Tibial artery (tissue), 4 donors: ENCODE measurements around the gene GPHA2.

Experiments
- DNase-seq, 2 donors: peaks; one replicate each; pipeline ENCODE4 v3.0.0-alpha.2; 2019
- H3K27ac ChIP-seq, 2 donors: fragments of 200-600 bp; sonication (generic) in 1 of 2; 1 replicate in 1 of 2; 2 replicates in 1 of 2; pipeline ENCODE4 v1.5.1; 2018 to 2019; ENCODE audit warnings: mild to moderate bottlenecking in 1 of 2
- H3K27me3 ChIP-seq, 2 donors: fragments of 200-600 bp; sonication (generic) in 1 of 2; one replicate each; pipeline versions ENCODE4 v1.5.1 to v1.6.0; 2016 to 2019
- H3K36me3 ChIP-seq, 3 donors: fragments of 200-600 bp; sonication (generic) in 2 of 3; one replicate each; pipeline ENCODE4 v1.5.1; 2016 to 2019; ENCODE audit warnings: mild to moderate bottlenecking in 2 of 3
- H3K4me1 ChIP-seq, 4 donors: fragments of 200-600 bp; sonication (generic) in 2 of 4; 1 replicate in 3 of 4; 2 replicates in 1 of 4; pipeline ENCODE4 v1.5.1; 2016 to 2019
- H3K4me3 ChIP-seq, 2 donors: fragments of 200-600 bp; sonication (generic) in 1 of 2; 1 replicate in 1 of 2; 2 replicates in 1 of 2; pipeline ENCODE4 v1.5.1; 2018 to 2019; ENCODE audit warnings: mild to moderate bottlenecking in 2 of 2
- H3K9me3 ChIP-seq, 3 donors: fragments of 200-600 bp; sonication (generic) in 1 of 3; one replicate each; pipeline ENCODE4 v1.5.1; 2016 to 2019
- intact Hi-C: fragments of 100-400 bp; cut with DNase I; formaldehyde crosslinking; loops from one replicate; pipeline ENCODE4 v1.15.0; 2023; ENCODE audit warnings: low total_unique reads
- TF ChIP-seq, protein P1 (sequence below), 2 experiments: fragments of 200-600 bp in 1 of 2; fragments of 450-650 bp in 1 of 2; IDR thresholded peaks; one replicate each; pipeline ENCODE4 v1.5.1; 2017 to 2019; ENCODE audit warnings: antibody characterized with exemption in 2 of 2, mild to moderate bottlenecking in 1 of 2, moderate library complexity in 1 of 2

The GPHA2 gene

DNA sequence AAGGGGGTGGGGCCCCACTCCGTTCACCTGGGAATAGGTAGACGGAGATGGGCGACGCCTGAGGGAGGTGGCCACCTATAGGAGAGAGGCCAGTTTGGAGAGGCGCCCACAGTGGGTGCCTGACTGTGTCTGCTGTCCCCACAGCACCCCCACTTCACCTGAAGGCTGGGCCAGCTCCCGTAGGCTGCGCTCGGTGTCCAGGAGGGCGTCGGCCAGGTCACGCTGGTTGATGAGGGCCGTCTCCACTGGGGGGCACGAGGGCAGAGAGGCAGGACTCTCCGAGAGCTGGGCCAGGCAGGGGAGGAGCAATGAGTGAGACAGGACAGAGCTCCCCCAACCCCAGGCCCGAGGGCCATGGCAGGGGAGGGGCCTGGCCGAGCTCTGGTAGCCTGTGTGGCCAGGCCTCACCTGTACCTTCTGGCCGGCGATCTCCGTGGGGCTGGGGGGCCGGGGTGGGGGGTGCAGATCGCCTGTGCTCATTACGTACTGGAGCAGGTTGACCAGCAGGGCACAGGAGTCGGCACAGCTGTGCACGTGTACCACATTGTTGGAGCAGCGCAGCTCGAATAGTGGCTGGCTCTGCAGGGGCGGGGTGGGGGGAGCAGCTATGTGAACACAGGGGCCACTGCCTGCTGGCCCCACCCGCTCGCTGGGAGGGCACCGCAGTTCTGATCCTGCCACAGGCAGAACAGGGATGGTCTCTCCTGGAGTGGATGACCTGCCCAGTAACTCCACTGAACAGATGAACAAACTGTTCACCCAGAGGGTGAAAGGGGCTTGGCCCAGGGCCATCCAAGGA, 33.4 kb downstream of the GPHA2 start:
- TF ChIP-seq, protein P1, sequence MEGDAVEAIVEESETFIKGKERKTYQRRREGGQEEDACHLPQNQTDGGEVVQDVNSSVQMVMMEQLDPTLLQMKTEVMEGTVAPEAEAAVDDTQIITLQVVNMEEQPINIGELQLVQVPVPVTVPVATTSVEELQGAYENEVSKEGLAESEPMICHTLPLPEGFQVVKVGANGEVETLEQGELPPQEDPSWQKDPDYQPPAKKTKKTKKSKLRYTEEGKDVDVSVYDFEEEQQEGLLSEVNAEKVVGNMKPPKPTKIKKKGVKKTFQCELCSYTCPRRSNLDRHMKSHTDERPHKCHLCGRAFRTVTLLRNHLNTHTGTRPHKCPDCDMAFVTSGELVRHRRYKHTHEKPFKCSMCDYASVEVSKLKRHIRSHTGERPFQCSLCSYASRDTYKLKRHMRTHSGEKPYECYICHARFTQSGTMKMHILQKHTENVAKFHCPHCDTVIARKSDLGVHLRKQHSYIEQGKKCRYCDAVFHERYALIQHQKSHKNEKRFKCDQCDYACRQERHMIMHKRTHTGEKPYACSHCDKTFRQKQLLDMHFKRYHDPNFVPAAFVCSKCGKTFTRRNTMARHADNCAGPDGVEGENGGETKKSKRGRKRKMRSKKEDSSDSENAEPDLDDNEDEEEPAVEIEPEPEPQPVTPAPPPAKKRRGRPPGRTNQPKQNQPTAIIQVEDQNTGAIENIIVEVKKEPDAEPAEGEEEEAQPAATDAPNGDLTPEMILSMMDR (IDR thresholded peaks at IDR 0.05): no peak
- Histone ChIP-seq H3K27me3 (no peaks in the 10 kb centered on the region), H3K27ac (no peak overlapping the region), H3K9me3 (no peaks in the 10 kb centered on the region), H3K4me3 (no peak overlapping the region), H3K4me1 (no peaks in the 10 kb centered on the region), H3K36me3 (peaks cover 70 to 100% (median 91%) of the 10 kb centered on the region in 3 donors)
- DNase-seq: no peak
- intact Hi-C loops: no loop called here

DNA sequence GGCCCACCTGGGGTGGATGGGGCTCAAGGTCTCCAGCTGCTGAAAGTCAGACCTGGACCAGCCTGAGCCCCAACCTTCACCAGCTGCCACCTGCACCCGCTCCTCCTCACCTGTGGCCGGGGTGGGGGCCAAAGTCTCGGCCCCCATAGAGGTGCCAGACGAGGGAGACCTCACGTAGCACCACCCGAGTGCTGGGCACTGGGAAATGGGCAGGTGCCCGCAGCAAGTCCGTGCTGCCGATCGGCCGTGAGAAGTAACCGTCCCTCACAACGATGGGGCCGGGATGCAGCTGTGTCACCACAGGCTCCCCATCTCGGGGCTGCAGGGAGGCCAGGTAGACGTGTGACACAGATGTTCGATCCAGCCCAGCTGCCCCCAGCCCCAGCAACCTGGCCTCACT, 34.9 kb downstream of the GPHA2 start:
- Histone ChIP-seq H3K27ac (no peak overlapping the region), H3K36me3 (peaks cover 55 to 100% (median 89%) of the 10 kb centered on the region in 3 donors), H3K27me3 (no peaks in the 10 kb centered on the region), H3K4me3 (no peak overlapping the region), H3K9me3 (no peaks in the 10 kb centered on the region), H3K4me1 (no peaks in the 10 kb centered on the region)
- no peak for DNase-seq
- TF ChIP-seq, protein P1 (IDR thresholded peaks at IDR 0.05): no peak
- intact Hi-C loops: no loop called here

DNA sequence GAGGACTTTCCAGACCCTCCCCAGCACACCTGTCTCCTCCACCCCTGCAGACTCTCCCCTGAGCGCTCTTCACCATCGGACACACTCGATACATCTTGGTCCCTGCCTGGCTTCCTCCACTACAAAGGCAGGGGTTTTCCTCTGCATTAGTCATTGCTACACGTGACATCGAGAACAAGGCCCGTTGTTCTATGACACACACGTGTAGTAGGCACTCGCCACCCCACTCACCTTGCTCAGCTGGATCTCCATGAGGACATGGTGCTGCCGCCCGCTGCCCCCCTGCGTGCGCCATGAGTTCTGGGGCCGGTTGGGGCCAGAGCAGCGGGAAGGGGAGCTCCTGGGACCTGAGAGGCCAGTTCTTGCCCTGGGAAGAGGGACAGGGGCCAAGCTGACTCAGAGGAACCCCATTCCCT, 35.4 kb downstream of the GPHA2 start:
- H3K9me3 ChIP-seq: no peaks in the 10 kb centered on the region
- DNase-seq: no peak
- peaks cover 50 to 100% (median 84%) of the 10 kb centered on the region in 3 donors for H3K36me3 ChIP-seq
- no peak overlapping the region for H3K4me3 ChIP-seq
- intact Hi-C loops: no loop called here
- TF ChIP-seq, protein P1 (IDR thresholded peaks at IDR 0.05): no peak
- H3K27me3 ChIP-seq: no peaks in the 10 kb centered on the region
- H3K27ac ChIP-seq: no peak overlapping the region
- no peaks in the 10 kb centered on the region for H3K4me1 ChIP-seq

DNA sequence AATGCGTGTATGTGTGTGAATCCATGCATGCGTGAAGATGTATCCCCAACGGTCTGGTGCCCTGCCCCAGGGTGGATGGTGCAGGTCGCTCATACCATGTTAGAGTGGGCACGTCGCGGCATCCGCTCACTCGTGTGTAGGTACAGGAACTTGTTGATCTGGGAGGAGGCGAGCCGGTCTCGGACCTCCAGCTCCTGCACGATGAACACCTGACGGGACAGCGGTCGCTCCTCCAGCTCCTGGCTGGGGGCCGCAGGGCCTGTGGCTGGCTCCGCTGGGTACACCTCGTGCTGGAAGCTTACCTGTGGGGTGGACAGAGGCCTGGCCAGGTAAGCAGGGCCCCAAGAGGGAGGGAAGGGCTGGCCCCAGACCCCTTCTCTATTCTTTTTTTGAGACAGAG, 37.2 kb downstream of the GPHA2 start:
- intact Hi-C loops: no loop called here
- no peaks in the 10 kb centered on the region for H3K4me1 ChIP-seq
- no peak for DNase-seq
- H3K27me3 ChIP-seq: no peaks in the 10 kb centered on the region
- no peak overlapping the region for H3K4me3 ChIP-seq
- TF ChIP-seq, protein P1 (IDR thresholded peaks at IDR 0.05): no peak
- H3K36me3 ChIP-seq: peaks cover 39 to 91% (median 82%) of the 10 kb centered on the region in 3 donors
- H3K9me3 ChIP-seq: no peaks in the 10 kb centered on the region
- no peak overlapping the region for H3K27ac ChIP-seq

DNA sequence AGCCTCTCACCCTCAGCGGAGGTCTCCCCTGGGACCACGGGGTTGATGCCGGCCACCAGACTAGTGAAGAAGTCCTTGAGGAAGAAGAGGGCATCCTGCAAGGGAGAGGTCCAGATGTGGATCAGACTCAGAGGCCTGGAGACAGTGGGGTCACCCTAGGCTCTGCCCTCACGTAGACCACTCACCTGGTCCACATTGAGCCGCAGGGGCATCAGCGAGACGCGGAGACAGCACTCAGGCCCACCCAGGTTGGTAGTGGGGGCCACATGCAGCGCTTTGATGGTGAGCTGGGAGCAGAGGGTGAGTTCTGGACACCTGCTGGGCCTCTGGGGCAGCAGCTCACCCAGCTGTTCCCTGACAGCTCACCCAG, 37.6 kb downstream of the GPHA2 start:
- TF ChIP-seq, protein P1 (IDR thresholded peaks at IDR 0.05): no peak
- H3K36me3 ChIP-seq: peaks cover 34 to 87% (median 77%) of the 10 kb centered on the region in 3 donors
- no peaks in the 10 kb centered on the region for H3K4me1 ChIP-seq
- H3K27me3 ChIP-seq: no peaks in the 10 kb centered on the region
- no peak for DNase-seq
- no peak overlapping the region for H3K4me3 ChIP-seq
- no peaks in the 10 kb centered on the region for H3K9me3 ChIP-seq
- H3K27ac ChIP-seq: no peak overlapping the region
- intact Hi-C loops: no loop called here
